Heart right ventricle (tissue), 16 donors: ENCODE results near the gene TSPYL6. TPM values are rescaled to one million over a fixed set of nuclear protein-coding genes. Genes with fewer than 3 reads are reported as not detected.
A peak's percentile ranks its signal among the peaks of the same experiment; 100 is the strongest.

ENCODE experiments used
- ATAC-seq, 8 donors: fragments of 200-7000 bp; cut with Tn5 transposase; one replicate each; pipeline ENCODE4 v1.9.1; 2020; ENCODE audit warnings: mild to moderate bottlenecking in 8 of 8, moderate library complexity in 8 of 8, moderate number of reproducible peaks in 1 of 8
- DNase-seq, 2 donors: peaks; one replicate each; pipeline ENCODE4 v3.0.0-alpha.2; 2020
- H3K27ac ChIP-seq, 10 donors: fragments of 200-600 bp; sonication (generic) in 2 of 10; one replicate each; pipeline versions ENCODE4 v1.5.0 to v1.8.0; 2020 to 2022; ENCODE audit warnings: mild to moderate bottlenecking in 3 of 10
- H3K27me3 ChIP-seq, 7 donors: fragments of 200-600 bp; one replicate each; pipeline ENCODE4 v1.8.0; 2021 to 2022; ENCODE audit warnings: mild to moderate bottlenecking in 2 of 7
- H3K36me3 ChIP-seq, 9 donors: fragments of 200-600 bp; sonication (generic) in 1 of 9; one replicate each; pipeline versions ENCODE4 v1.5.0 to v1.8.0; 2020 to 2022; ENCODE audit warnings: mild to moderate bottlenecking in 2 of 9
- H3K4me1 ChIP-seq, 9 donors: fragments of 200-600 bp; sonication (generic) in 1 of 9; one replicate each; pipeline versions ENCODE4 v1.5.0 to v1.8.0; 2020 to 2022; ENCODE audit warnings: mild to moderate bottlenecking in 4 of 9
- H3K4me3 ChIP-seq, 10 donors: fragments of 200-600 bp; sonication (generic) in 2 of 10; one replicate each; pipeline versions ENCODE4 v1.5.0 to v1.8.0; 2020 to 2022; ENCODE audit warnings: mild to moderate bottlenecking in 7 of 10, moderate library complexity in 2 of 10
- H3K9me3 ChIP-seq, 11 donors: fragments of 200-600 bp in 10 of 11; sonication (generic) in 2 of 11; one replicate each; pipeline versions ENCODE4 v1.5.0 to v1.8.0; 2013 to 2022; ENCODE audit warnings: mild to moderate bottlenecking in 2 of 11, control low read depth in 1 of 11, moderate library complexity in 1 of 11
- WGBS, 2 donors: extraction: QIAGEN DNeasy Blood & Tissue Kit; methylation state at CpG; one replicate each; pipeline ENCODE4 v1.1.7; 2013; ENCODE audit warnings: inconsistent platforms in 1 of 2; 5-methylcytosine and 5-hydroxymethylcytosine counted together
- intact Hi-C, 10 donors: fragments of 100-400 bp; cut with DNase I; formaldehyde crosslinking; loops; one replicate each; pipeline versions ENCODE4 v1.11.1 to v1.14.2; 2022
- polyA plus RNA-seq, 2 donors: library from polyadenylated mRNA; stranded (reverse); fragments of 200-250 nt; gene quantifications; one replicate each; pipeline ENCODE4 v1.2.3, GENCODE V29; 2013
- total RNA-seq, 10 donors: library from RNA; stranded (reverse); fragmentation: NEBNext Ultra II Directional in 3 of 10; extraction: Animal tissue kit (Norgen Biotek cat#: 25700) in 3 of 10; gene quantifications; one replicate each; pipeline versions ENCODE4 v1.2.1 to v1.2.4, GENCODE V29; 2021 to 2023
- TF ChIP-seq, protein P1 (sequence below), 9 donors: fragments of 200-600 bp; sonication (generic) in 2 of 9; IDR thresholded peaks; one replicate each; pipeline versions ENCODE4 v1.5.0 to v1.8.0; 2021 to 2022; ENCODE audit warnings: antibody characterized with exemption in 9 of 9, mild to moderate bottlenecking in 5 of 9, moderate library complexity in 1 of 9
- donor health status: Arrhythmogenic right ventricular cardiomyopathy.
- donor health status: ischemic (EF 13 %, LVEDD 7.1; RV severe dilation, severe dysfunction).
- donor health status: healthy with polysubstance abuse.
- donor health status: DM: no; HTN: yes; CAD: no.
- donor health status: DM: no; HTN: no; CAD: no.
- donor health status: ischemic (EF 25% LVEDD 6.9; RV normal size, moderate dysfunction).
- donor health status: ischemic (EF 25% LVEDD 5.7; RV mildly dilated, moderate dysfunction).
- donor health status: healthy.
- donor health status: DM: yes; HTN: yes; CAD: no.
- donor health status: Ischemic cardiomyopathy.
- donor health status: ischemic (EF 35%, LVEDD 5.7; RV mildly dilated, moderate dysfunction).
- donor health status: nonischemic (EF 11% LVEDD 7.7; RV severe dilation, severe dysfunction).
- donor health status: DM: yes; HTN: yes; CAD: no.
- donor health status: PGD.
- donor health status: ischemic (EF 29% LVEDD 5.4; RV normal size, mild dysfunction).
- donor health status: nonischemic (EF 23%, LVEDD 6.1; RV moderate dilation, normal function).

Gene TSPYL6
- total and polyA plus RNA-seq, 12 donors, result 0.01 to 0.22 (median 0.20) TPM; not detected in 7

DNA sequence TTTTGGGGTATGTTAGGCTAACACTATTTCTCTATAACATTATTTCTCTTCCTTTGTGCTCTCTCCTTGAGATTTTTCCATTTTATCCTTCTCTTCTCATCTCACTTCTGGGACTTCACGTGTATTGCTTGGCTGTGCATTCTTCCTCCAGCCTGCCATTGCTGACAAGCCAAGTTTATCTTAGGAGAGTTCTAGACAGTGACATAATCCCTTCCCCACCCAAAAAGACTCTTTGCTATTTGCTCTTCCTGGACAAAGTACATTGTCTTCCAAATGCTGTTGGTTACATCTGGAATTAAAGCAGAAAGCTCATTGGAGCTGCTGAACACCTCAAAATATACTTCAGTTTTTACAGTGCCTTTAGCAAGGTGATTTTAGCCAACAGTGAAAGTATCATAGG lies 8.9 kb downstream of the TSPYL6 start:
- H3K36me3 ChIP-seq, result no peaks in the 10 kb centered on the region
- ATAC-seq (peak in 5 of 8 donors; percentile 55 to 80 (median 66)), DNase-seq (no peak)
- H3K9me3 ChIP-seq, result no peaks in the 10 kb centered on the region
- H3K27me3 ChIP-seq, result no peaks in the 10 kb centered on the region
- WGBS, 2 donors, result 34 to 42% methylated on average over 1 of the region's 1 CpG
- H3K27ac ChIP-seq, result peak overlapping the region in 2 of 10 donors; percentile 3 to 46
- TF ChIP-seq, protein P1, sequence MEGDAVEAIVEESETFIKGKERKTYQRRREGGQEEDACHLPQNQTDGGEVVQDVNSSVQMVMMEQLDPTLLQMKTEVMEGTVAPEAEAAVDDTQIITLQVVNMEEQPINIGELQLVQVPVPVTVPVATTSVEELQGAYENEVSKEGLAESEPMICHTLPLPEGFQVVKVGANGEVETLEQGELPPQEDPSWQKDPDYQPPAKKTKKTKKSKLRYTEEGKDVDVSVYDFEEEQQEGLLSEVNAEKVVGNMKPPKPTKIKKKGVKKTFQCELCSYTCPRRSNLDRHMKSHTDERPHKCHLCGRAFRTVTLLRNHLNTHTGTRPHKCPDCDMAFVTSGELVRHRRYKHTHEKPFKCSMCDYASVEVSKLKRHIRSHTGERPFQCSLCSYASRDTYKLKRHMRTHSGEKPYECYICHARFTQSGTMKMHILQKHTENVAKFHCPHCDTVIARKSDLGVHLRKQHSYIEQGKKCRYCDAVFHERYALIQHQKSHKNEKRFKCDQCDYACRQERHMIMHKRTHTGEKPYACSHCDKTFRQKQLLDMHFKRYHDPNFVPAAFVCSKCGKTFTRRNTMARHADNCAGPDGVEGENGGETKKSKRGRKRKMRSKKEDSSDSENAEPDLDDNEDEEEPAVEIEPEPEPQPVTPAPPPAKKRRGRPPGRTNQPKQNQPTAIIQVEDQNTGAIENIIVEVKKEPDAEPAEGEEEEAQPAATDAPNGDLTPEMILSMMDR (IDR thresholded peaks at IDR 0.05), result no peak
- intact Hi-C loops, result no loop called here
- H3K4me3 ChIP-seq, result no peak overlapping the region
- H3K4me1 ChIP-seq, result peaks cover 0 to 19% (median 5%) of the 10 kb centered on the region in 9 donors

DNA sequence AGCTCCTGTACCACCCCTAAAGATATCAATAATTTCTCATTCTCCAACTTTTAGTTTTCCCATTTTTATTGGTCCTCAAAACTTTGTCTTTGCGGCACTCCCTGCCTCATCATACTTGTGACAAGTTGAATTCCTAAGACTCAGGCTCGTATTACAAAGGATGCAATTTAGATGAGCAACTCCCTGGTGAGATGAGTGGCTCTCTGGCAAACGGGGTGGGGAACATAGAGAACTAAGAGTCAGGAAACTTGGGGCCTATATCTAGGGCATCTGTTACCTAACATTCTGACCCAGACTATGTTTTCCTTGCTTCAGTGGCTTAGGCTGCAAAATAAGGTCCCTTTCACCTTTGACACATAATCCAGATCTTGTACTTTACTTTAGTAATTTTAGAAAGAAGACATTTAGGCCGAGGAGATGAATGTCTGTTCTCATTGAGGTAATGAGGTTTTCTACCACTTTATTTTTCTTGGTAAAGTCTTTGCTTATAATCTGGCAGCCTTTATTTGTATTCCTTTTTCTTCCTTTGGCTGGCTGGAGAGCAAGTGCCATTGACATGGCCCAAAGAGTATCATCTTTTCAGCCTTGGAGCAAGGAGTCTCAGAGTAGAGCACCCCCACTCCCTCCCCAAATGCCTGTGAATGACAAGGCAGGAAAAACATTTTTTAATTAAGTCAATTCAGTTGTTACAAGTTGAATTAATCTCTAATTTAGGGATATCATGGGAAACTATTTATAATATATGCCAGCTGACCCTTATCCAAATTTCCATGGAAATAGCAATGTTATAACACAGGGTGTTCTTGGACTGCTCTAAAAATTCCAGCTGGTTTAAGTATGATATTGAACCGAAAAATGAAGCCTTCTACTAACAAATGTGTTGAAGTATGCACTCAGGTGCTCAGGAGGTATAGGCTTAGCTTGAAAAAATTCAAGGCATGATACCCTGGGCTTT lies 15.2 kb downstream of the TSPYL6 start:
- ATAC-seq, result peak; percentile 58 to 89 (median 79)
- peak overlapping the region in 9 of 10 donors; percentile 36 to 68 (median 54) for H3K27ac ChIP-seq
- no peaks in the 10 kb centered on the region for H3K27me3 ChIP-seq
- TF ChIP-seq, protein P1 (IDR thresholded peaks at IDR 0.05), result no peak
- no peaks in the 10 kb centered on the region for H3K36me3 ChIP-seq
- no peak overlapping the region for H3K4me3 ChIP-seq
- H3K9me3 ChIP-seq, result peaks cover 0 to 12% (median 0%) of the 10 kb centered on the region in 11 donors
- peaks cover 0 to 30% (median 14%) of the 10 kb centered on the region in 9 donors for H3K4me1 ChIP-seq
- 51 to 71% methylated on average over 5 of the region's 5 CpGs for WGBS, 2 donors
- intact Hi-C loops, result no loop called here
- DNase-seq, result no peak

DNA sequence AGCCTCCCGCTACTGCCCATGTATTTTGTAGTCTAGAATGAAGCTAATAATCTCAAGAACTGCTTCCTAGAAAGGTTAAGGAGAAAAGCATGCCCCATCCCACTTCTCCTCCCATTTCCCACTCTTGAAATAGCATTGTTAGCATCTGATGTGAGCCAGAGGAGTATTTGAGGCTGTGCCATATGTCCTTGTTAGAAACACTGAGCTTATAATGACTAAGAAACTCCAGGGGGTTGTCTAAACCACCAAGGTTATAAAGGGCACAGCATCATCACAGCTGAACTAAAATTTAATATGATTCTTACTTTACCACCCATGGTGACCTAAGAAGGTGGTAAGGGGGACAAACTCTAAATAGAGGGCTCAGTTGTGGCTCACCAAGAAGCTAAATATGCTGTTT lies 16.6 kb downstream of the TSPYL6 start:
- TF ChIP-seq, protein P1 (IDR thresholded peaks at IDR 0.05), result no peak
- no peak for DNase-seq
- H3K9me3 ChIP-seq, result peaks cover 0 to 12% (median 0%) of the 10 kb centered on the region in 11 donors
- peak in 2 of 8 donors; percentile 15 to 50 for ATAC-seq
- peaks cover 0 to 30% (median 14%) of the 10 kb centered on the region in 9 donors for H3K4me1 ChIP-seq
- H3K4me3 ChIP-seq, result no peak overlapping the region
- intact Hi-C loops, result no loop called here
- no peaks in the 10 kb centered on the region for H3K36me3 ChIP-seq
- WGBS, 2 donors, result 68 to 69% methylated on average over 1 of the region's 1 CpG
- H3K27me3 ChIP-seq, result no peaks in the 10 kb centered on the region
- peak overlapping the region in 6 of 10 donors; percentile 48 to 68 (median 59) for H3K27ac ChIP-seq

DNA sequence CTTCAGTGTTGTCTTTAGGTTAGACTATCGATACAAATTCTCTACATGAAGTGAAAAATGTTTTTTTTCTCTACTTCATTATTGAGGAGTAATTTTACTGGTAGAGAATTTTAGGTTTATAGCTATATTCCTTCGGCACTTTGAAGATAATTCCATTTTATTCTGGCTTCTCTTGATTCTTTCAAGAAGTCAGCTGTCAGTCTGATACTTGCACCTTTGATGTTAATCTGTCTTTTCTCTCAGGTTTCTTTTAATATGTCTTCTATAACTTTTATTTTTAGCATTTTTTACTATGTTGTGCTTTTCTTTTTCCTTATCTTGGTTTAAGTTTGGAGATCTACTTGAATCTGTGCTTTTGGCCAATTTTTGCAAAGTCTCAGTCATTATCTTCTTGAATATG lies 18.6 kb downstream of the TSPYL6 start:
- TF ChIP-seq, protein P1 (IDR thresholded peaks at IDR 0.05), result no peak
- no peak overlapping the region for H3K27ac ChIP-seq
- H3K9me3 ChIP-seq, result peaks cover 0 to 17% (median 0%) of the 10 kb centered on the region in 11 donors
- H3K4me1 ChIP-seq, result peaks cover 0 to 30% (median 14%) of the 10 kb centered on the region in 9 donors
- H3K36me3 ChIP-seq, result no peaks in the 10 kb centered on the region
- intact Hi-C loops, result loop anchor here in 1 of 10 donors (2.0 kb wide), 1 partner anchor 23 kb away; no protein-coding TSS in a partner anchor
- ATAC-seq (no peak), DNase-seq (no peak)
- 94 to 98% methylated on average over 2 of the region's 2 CpGs for WGBS, 2 donors
- no peak overlapping the region for H3K4me3 ChIP-seq
- no peaks in the 10 kb centered on the region for H3K27me3 ChIP-seq
